GM19239 (cell line): ENCODE results near the gene CTCF.
A peak's percentile ranks its signal among the peaks of the same experiment; 100 is the strongest.

Experiments
- DNase-seq: peaks from one replicate; pipeline ENCODE4 v3.0.0; 2011; ENCODE audit warnings: low spot score; ENCODE audit not compliant: insufficient read length
- FAIRE-seq: peaks from 2 replicates; lab custom pipeline; 2011; peaks lifted over from hg19 to GRCh38; lab: Jason Lieb, UNC

The CTCF gene

DNA sequence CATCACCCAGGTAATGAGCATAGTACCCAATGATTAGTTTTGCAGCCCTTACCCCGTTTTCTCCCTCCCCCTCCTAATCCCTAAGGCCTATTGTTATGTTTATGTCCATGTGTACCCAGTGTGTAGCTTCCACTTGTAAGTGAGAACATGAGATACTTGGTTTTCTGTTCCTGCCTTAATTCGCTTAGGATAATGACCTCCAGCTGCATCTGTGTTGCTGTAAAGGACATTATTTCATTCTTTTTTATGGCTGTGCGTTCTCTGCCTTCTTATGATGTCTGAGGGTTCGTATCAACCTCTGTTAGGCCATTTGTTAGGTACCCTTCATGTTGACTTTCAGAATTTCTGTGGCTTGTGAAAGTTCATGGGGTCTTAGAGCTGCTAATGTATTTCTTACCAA, 31.0 kb downstream of the CTCF start:
- DNase-seq, result no peak
- FAIRE-seq, result no peak

DNA sequence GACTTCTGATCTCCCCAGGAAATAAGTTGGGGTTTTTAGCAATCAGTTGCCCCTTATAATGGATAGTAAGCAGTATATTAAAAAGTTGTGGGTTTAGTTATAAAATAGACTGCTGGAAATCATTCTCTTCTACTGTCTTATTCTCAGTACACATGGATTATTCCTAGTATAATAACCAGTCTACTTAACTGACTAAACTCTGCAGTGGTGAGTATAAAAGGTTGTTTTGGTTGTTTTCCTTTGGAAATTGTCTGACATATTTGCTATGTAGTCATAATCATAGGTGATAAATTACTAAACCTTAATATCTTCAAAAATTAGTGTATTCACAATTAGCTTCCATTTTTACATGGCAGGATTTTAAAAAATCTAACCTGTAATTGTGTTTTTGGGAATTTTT, 31.4 kb downstream of the CTCF start:
- FAIRE-seq (no peak), DNase-seq (no peak)

DNA sequence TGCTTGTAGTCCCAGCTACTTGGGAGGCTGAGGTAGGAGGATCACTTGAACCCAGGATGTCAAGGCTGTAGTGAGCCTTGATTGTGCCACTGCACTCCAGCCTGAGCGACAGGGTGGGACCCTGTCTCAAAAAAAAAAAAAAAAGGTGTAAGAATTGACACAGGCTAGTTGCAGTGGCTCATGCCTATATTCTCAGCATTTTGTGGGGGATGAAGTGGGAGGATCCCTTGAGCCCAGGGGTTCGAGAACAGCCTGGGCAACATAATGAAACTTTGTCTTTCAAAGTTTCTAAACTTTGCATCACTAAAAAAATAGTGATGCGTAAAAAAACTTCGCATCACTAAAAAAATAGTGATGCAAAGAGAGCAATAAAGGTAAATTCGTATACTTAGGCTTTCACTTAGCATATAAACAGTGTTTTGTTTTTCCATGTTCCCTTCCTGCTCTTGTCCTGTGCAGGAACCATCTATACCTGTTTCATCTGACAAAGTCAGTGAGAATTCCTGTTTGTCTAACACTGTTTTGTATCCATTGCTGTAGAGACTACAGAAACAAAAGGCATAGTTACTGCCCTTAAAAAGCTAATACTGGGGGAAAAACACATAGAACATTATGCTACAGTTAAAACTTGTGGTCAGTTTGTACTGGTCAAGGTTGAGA, 32.1 kb downstream of the CTCF start:
- FAIRE-seq, result no peak
- no peak for DNase-seq

DNA sequence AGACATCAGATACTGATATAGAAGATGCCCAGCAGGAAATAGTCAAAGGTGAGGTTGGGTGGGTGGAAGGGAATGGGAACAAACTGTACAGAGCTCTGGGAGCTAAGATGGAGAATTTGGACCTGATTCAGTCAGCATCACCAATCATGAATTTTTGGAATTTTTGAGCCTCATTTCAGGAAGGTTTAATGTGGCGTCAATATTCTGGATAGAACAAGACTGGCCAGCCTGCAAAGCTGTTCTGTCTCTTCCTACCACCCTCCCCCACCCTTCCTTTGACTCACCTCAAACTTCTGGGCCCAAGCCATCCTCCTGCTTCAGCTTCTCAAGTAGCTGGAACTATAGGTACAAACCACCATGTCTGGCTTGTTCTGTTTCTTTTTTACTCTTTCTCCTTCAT, 32.6 kb downstream of the CTCF start:
- FAIRE-seq (no peak), DNase-seq (no peak)

DNA sequence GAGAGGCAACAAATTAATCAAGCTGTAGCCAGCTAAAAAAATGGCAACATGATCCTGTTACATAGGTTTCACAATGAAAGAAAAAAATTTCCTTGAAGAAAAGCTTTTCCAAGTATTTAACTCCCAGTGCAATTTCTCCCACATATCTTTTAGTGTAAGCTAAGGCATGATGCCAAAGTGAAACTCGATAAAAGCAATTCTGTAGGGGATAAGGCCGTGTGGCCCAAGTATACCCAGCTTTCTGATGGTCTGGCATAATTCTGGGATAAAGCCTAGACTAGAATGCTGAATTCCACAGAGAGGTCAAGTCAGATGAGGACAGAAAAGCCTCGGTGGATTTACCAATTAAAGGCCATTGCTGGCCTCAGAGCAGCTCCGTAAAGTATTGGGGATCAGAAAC, 36.2 kb downstream of the CTCF start:
- no peak for DNase-seq
- no peak for FAIRE-seq

DNA sequence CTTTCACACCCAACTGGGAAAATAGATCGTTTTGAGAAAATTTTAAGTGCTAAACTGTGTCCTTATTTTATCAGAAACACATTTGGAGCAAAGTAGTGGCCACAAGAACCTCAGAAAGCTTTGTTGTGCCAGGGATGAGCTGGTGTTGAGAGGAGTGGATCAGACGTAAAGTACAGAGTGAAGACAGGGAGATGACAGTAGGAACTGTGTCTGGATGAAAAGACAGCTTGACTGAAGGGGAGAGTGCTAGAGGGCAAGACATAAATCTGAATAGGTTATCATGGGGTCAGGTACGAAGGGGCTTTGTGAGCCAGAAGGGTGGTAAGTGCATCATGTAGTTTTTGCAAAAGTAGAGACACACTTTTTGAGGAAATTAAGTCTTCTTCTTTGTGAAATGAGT, 43.3 kb downstream of the CTCF start:
- FAIRE-seq (no peak), DNase-seq (no peak)

DNA sequence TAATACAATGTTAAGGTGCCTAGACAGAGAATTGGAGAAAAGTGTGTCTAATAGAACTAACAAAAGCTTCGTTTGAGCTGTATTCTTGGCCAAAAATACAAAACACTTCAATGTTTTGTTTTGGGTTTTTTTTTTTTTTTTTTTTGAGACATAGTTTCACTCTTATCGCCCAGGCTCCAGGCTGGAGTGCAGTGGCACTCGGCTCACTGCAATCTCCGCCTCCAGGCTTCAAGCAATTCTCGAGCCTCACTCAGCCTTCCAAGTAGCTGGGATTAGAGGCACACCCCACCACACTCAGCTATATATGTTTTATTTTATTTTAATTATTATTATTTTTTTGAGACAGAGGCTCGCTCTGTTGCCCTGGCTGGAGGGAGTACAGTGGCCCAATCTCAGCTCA, 44.3 kb downstream of the CTCF start:
- DNase-seq (no peak), FAIRE-seq (no peak)

DNA sequence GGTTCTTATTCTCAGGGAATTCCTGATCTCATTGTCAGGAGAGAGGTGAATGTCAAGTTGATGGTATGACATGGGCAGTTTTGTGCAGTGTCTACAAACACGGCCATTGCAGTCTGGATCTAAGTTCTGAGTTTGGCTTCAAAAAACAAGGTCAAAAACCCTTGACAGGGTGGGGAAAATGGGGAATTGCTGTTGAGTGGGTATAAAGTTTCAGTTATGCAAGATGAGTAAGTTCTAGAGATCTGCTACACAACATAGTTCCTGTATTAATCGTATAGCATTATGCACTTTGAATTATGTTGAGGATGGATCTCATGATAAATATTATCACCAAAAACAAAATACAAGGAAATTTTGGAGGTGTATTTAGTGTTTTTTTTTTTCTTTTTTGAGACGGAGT, 46.0 kb downstream of the CTCF start:
- no peak for DNase-seq
- FAIRE-seq, result no peak

DNA sequence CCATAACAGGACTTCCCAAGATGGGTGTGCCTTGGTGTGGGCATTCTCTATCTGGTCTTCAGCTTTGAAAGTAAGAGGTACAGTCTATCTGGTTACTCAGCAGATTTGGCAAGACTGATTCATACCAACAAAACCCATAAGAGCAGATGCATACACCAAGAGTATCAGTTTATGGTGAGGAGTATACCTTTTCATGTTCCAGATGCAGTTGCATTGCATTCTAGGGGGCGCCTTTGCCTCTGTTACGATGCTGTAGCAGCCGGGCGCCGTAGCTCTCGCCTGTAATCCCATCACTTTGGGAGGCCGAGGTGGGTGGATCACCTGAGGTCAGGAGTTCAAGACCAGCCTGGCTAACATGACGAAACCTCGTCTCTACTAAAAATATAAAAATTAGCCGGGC, 51.5 kb downstream of the CTCF start:
- no peak for DNase-seq
- no peak for FAIRE-seq

DNA sequence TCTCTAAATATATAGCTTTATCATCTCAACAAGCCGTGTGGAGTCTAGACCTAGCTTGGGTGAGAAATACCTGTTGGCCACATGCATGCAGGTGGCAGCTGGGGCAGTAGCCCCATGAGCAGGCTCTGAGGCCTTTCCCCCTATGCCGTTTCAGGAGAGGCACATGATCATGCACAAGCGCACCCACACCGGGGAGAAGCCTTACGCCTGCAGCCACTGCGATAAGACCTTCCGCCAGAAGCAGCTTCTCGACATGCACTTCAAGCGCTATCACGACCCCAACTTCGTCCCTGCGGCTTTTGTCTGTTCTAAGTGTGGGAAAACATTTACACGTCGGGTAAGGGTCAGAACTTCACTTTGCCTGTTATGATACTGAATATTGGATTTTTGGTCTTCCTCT, 65.9 kb downstream of the CTCF start:
- no peak for FAIRE-seq

DNA sequence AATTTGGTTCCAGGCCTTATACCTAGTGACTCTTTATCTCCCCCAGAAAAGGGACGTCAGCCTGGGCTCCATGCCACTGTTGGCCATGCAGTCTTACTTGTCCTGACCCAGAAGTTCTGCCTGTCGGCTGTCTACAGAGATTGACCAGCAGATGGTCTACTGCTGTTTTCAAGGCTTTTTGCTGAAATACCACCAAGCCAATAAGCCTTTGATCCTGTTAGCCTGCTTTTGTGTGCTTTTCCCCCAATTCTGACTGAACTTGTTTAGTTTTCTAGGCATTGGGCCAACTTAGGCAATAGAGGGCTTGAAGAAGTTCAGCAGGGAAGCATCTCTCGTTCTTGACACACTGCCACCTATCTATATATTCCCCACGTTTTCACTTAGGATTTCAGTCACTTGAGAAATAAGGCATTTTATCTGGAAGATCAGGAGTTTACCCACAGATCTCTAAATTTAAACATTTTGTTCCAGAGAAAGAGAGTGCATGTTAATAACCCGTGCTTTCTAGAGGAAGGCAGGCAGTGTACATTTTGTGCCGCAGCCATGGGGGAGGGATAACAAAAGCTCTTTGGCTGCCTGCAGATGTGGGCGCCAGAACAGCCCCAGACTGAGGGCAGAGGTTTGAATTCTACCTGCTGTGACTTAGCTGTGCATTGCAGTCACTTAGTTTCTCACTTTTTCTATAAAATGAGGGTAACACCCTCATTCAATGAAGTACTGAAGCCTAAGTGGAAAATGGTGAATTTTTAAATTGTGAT, 70.3 kb downstream of the CTCF start:
- DNase-seq (no peak), FAIRE-seq (no peak)

More for the DNA sequence above, 65.9 kb downstream of the CTCF start:
- DNase-seq, result no peak

DNA sequence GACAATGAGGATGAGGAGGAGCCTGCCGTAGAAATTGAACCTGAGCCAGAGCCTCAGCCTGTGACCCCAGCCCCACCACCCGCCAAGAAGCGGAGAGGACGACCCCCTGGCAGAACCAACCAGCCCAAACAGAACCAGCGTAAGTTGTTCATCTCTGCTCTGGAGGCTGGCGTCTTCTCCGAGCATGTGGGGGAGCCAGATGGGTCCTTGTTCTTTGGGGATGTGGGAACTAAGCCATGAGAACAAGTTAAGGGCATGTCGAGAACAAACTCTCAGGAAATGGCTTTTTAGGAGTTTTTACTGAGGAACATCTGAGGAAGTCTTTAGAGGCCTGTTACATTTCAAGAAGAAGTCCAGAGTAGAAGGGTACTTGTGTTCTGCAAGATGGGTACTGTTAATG, 74.4 kb downstream of the CTCF start:
- FAIRE-seq, result no peak

DNA sequence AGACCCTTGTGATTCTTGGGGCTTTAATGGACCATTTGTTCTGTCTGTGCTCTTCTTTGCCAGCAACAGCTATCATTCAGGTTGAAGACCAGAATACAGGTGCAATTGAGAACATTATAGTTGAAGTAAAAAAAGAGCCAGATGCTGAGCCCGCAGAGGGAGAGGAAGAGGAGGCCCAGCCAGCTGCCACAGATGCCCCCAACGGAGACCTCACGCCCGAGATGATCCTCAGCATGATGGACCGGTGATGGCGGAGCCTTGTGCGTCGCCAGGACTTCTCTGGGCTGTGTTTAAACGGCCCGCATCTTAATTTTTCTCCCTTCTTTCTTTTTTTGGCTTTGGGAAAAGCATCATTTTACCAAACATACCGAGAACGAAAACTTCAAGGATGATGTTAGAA, 75.3 kb downstream of the CTCF start:
- no peak for FAIRE-seq
- DNase-seq, result no peak

More for the DNA sequence above, 74.4 kb downstream of the CTCF start:
- DNase-seq, result no peak

DNA sequence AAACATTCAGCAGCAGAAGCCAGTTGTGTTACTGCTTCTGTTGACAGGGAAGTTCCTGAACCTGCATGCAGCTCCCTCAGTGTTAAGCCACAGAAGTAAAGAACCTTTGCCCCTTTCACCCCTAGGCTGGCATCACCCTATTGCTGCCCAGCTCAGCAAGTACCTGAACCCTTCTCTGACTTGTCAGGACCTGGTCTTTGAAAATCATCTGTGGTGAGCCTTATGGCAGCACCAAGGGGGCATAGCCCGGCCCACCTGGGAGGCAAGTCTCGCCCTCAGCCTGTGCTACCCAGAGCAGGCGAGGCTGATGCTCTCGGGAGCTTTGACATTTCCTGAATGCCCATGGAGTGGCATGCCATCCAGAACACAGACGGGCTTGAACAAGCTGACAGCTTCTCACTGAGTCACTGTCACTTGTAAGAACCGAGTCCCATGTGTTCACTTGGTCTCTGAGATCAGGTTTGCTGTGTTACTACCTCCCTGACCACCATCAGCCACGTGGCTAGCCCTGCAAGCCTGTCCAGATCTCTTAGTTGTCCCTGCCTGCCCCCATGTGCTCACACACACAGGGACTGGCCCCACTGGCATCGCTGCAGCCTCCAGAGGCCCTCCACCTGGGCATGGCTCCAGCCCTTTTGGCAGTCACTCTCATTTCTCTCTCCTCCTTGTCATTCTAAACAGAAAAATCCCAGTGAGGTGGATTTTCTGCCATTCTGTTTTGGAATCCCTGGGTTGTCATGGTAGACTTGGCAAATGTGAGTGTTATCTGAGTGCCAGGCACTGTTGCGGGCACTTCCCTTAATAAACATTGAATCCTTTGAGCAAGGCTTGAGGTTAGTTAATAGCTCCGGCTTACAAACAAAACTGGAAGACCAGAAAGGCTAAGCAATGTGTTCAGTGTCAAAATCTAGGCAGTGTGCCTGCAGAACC, 79.7 kb downstream of the CTCF start:
- FAIRE-seq, result no peak
- no peak for DNase-seq

DNA sequence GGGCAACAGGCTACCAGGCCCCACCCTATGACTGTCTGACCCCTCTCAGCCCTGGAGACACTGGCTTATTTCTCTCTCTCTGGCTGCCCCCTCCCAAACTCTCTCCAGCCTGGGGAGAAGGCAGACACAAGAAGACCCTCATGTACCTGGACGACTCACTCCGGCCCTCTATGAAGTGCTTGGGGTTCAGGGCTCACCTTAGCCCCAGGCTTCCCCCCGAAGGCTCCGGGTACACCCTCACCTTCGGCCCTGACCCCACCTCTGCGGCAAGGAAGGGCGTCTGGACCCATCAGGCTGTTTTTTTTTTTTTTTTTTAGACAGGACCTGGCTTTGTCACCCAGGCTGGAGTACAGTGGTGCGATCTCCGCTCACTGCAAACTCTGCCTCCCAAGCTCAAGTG, 81.7 kb downstream of the CTCF start:
- FAIRE-seq, result no peak

DNA sequence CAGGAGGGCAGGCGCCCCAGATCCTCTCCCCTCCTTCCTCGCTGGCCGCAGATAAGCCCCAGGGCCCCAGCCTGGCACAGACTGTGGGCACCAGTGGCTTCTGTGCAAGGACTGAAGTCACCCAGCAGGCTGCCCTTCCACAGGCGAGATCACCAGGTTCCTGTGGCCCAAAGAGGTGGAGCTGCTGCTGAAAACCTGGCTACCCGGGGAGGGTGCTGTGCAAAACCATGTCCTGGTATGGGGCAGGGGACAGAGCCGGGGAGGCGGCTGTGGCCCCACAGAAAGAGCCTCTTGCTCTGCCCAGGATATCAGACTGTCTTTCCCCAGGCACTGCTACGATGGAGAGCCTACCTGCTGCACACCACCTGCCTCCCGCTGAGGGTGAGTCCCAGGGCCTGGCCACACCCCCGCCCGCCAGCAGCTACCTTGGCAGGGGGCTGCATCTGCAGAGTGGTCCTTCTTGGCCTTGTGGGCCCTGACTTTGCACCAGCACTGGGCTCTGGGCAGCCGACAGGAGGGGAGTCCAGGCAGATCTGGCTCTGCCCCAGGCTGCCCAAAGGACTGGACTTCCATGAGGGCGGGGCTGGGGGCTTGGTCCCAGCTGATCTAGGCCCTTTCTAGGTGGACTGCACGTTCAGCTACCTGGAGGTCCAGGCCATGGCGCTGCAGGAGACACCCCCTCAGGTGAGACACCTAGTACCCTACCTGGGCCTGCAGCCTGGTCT, 83.2 kb downstream of the CTCF start:
- FAIRE-seq (no peak), DNase-seq (peak; percentile 27)

More for the DNA sequence above, 81.7 kb downstream of the CTCF start:
- no peak for DNase-seq

DNA sequence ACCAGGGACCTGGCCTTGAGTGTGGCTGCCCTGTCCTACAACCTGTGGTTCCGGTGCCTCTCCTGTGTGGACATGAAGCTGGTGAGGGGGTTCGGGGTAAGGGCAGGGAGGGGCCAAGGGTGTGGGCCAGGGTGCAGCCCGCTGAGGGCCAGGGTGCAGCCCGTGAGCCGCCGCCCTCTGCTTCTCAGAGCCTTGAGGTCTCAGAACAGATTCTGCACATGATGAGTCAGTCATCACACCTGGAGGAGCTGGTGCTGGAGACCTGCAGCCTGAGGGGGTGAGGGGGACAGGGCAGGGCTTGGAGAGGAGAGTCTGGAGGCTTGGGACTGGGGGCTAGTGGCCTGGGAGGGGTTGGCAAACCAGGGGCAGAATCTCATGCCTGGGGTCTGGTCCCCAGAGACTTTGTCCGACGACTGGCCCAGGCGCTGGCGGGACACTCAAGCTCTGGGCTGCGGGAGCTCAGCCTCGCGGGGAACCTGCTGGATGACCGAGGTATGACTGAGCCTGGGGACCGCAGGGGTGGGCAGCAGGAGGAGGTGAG, 84.9 kb downstream of the CTCF start:
- DNase-seq (peak; percentile 33), FAIRE-seq (no peak)

DNA sequence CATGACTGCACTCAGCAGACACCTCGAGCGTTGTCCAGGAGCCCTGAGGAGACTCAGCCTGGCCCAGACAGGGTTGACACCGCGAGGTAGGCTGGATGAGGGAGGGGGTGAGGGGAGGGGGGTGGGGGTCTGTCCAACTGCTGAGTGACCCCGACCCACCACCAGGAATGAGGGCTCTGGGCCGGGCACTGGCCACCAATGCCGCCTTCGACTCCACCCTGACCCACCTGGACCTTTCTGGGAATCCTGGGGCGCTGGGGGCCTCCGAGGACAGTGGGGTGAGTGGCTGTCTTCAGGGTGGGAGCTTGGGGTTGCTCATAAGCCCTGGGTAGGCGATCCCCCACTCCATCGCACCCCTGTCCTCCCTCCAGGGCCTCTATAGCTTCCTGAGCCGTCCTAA, 85.4 kb downstream of the CTCF start:
- DNase-seq (no peak), FAIRE-seq (no peak)

DNA sequence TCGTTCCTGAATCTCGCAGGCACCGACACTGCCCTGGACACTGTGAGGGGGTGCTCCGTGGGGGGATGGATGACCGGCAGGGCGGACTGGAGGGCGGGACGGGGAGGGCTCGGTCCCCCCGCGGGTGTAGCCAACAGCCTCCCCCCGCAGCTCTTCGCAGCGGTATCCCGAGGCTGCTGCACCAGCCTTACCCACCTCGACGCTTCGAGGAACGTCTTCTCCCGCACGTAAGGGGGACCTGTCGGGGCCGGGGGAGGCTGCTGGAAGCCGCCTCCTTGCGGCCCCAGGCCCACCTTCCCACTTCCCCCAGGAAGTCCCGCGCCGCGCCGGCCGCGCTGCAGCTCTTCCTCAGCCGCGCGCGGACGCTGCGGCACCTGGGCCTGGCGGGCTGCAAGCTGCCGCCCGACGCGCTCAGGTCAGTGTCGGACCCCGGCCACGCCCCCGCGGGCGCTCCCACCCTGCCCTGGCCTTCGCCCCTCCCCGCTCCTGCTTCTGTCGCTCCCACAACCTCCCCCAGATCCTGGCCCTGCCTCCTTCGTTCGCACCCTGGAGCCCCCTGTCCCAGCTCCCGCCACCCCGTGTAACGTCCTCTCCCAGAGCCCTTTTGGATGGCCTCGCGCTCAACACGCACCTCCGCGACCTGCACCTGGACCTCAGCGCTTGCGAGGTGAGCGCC, 85.9 kb downstream of the CTCF start:
- DNase-seq, result no peak
- no peak for FAIRE-seq
